Dermis blood vessel endothelial cell (primary cell): ENCODE data around the gene MT1E. TPM values are rescaled to one million over a fixed set of nuclear protein-coding genes. Genes with fewer than 3 reads are reported as not detected.
"Not testable (repeated sequence)": the region's sequence is repeated elsewhere in the genome, so short reads cannot be mapped to it uniquely, and the experiment has no call there.

ENCODE experiments used
- DNase-seq: peaks from one replicate; pipeline ENCODE4 v3.0.0; 2010
- total RNA-seq: library from RNA; depleted of rRNA; stranded (reverse); fragments of >200 nt; gene quantifications from 2 replicates; pipeline ENCODE4 v1.2.3, GENCODE V29; 2014

MT1E gene
- total RNA-seq, 1 donor from 2014 or later: 13.8 TPM

- DNase-seq: no peak
These were observed 22.3 kb downstream of the MT1E start for GRCh38 chr16:56647641-56648431.

DNA sequence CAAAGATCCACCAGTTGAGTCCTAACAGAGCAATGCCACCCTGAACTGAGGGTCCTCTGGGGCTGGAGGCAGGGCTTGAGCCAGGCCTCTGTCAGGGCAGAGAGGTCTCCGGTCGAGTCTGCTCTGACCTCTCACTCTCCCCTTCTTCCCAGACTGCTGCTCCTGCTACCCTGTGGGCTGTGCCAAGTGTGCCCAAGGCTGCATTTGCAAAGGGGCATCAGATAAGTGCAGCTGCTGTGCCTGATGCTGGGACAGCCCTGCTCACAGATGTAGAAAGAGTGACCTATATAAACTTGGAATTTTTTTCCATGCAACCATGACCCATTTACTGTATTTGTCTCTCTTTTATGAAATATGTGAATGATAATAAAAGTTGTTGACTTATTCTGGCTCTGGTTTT is 23.7 kb downstream of the MT1E start:
- DNase-seq: no peak

GRCh38 chr16:56649820-56650219 is 24.2 kb downstream of the MT1E start:
- no peak for DNase-seq

DNA sequence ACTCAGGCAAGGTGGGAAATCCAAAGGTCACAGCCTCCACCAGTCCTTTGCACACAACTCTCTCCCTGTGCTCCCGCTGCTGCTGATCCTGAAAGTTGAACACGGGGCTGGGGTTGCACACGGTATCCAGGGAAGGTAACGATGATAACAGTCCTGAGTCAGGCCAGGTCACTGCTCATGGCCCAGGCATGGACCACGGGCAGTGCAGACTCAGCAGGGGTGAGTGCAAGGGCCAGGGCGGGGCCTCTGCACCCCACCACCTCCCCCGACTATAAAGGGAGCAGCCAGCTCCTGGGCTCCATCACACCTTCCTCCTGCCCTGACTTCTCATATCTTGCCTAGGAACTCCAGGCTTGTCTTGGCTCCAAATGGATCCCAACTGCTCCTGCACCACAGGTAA is 26.0 kb downstream of the MT1E start, which contains the start of gene MT1B:
MT1B (plus strand) TSS at position 301 of the 400 bp plus-strand sequence; CDS start at position 369, 68 bp downstream.
- no peak for DNase-seq

GRCh38 chr16:56652600-56652999 is 27.0 kb downstream of the MT1E start:
- DNase-seq: no peak

DNA sequence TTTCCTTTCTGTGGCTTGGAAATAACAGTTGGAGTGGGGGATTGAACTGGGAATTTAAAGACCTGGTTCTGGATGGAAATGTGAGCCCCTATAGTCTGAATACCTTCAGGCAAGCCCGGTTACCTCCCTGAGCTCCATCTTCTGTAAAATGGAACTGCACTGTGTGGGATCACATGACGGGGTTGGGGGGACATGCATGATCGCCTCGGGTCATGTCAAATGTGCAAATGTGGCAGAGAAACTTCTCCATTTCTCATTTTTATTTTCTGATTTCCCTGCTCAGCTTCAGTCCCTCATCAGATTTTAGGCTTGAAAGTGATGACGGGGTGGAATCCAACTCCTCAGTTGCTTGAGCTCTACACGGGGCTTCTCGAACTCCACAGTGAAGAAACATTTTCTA is 27.6 kb downstream of the MT1E start:
- no peak for DNase-seq

GRCh38 chr16:56657555-56658326 is 32.2 kb downstream of the MT1E start, which contains the start of gene MT1F:
Gene MT1F (plus strand): TSS chr16:56657959. CDS start chr16:56658059, 100 bp downstream.
- DNase-seq: peak; percentile 50

- DNase-seq: no peak
These were observed 32.8 kb downstream of the MT1E start for GRCh38 chr16:56658327-56658875.

GRCh38 chr16:56662357-56663354 is 37.1 kb downstream of the MT1E start:
- peak; percentile 8 for DNase-seq

DNA sequence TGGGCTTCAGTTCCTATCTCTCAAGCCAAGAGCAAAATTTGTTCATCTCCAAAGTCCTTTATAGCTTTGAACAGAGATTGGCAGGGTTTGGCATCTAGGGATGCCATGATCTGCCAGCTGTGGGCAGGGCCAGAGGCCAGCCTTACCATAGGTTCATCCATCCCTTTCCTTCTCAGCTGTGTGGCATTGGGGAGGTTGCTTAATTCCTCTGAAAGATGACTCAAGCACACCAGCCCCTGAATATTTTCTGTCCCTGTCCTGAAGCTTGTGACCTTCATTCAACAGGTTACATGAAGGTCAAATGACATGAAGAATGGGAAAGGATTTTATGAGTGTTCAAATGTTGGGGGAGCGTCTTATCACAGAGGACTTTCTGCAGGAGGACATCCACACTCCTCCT is 38.9 kb downstream of the MT1E start:
- DNase-seq: no peak

GRCh38 chr16:56665286-56666261 is 40.0 kb downstream of the MT1E start:
- not testable (repeated sequence) for DNase-seq

DNA sequence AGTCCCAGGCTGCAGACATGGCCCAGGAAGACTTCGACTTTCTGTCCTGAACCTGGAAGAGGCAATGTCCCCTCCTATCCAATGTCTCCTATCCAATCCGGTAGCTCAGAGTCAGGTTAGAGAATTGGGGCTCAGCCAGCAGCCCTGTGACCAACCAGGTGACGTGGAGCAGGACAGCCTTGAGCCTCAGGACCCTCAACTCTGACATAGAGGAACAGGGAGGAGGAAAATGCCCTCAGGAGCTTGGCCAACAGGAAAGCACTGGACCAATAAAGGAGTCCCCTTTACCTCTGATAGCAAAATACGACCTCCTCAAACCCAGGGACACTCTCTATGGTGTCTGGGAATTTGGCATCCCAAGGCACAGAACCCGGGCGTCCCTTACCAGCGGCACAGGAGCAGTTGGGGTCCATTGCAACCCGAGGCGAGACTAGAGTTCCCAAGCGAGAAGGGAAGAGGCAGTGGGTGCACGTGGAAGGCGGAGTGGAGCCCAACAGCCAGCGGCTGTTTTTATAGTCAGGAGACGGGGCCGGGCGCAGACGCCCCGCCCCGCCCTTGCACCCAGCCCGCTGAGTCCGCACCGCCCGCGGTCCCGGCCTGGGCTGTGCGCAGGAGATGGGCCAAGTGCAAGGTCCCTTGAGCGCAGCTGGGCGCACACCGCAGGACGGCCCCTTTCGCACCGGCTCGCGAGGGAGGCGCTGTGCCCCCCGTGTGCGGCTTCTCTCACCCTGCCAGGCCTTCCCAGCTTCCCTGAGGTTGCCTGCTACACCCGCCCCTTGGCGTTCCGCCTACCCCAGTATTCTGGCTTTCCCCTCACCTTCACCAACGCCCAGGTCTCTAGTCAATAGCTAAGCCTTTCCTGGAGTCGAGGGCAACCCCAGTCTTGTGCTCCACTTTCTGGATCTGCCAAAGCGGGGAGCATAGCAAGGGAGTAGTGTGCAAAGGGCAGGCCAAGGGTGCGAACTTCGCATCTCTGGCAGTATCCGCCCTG is 42.3 kb downstream of the MT1E start, which contains the start of gene MT1G:
MT1G (minus strand) TSS at position 485 of the 991 bp plus-strand sequence; CDS start at position 413, 72 bp downstream.
- peak; percentile 22 for DNase-seq

GRCh38 chr16:56669005-56669839 is 43.6 kb downstream of the MT1E start, which contains the start of gene MT1H:
Gene MT1H (plus strand): TSS chr16:56669814. CDS start chr16:56669885, 71 bp downstream.
- DNase-seq: no peak

GRCh38 chr16:56669840-56670619 is 44.4 kb downstream of the MT1E start:
- no peak for DNase-seq

GRCh38 chr16:56670620-56670934 is 45.0 kb downstream of the MT1E start:
- DNase-seq: no peak

DNA sequence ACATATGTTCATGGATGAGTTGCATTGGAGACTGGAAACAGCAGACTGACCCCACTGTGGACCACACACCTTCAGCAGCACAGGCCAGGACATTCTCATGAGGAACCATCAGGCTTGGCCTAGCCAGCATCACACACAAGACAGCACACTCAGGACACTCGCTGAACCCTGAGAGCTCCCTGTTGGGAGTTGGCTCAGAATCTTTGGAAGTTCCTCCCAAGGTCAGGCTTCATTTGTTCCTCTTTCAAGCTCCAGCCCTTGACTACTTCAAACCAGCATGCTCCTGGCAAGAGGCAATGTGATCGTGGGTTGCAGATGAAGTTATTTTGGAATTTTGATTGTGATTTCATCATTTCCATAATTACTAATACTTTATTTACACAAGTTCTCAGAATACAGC is 46.1 kb downstream of the MT1E start:
- not testable (repeated sequence) for DNase-seq

- DNase-seq: not testable (repeated sequence)
These were observed 46.6 kb downstream of the MT1E start for GRCh38 chr16:56672171-56672570.
